SH-SY5Y (cell line): ENCODE results near the gene MEMO1.

Source experiments
- GATA2 ChIP-seq: IDR thresholded peaks from 2 replicates; pipeline ENCODE4 v1.6.1; 2011; ENCODE audit warnings: mild to moderate bottlenecking, low read depth, low read length
- GATA3 ChIP-seq: IDR thresholded peaks from 2 replicates; pipeline ENCODE4 v1.6.1; 2011; ENCODE audit warnings: low read depth, mild to moderate bottlenecking, low read length, moderate library complexity

DNA sequence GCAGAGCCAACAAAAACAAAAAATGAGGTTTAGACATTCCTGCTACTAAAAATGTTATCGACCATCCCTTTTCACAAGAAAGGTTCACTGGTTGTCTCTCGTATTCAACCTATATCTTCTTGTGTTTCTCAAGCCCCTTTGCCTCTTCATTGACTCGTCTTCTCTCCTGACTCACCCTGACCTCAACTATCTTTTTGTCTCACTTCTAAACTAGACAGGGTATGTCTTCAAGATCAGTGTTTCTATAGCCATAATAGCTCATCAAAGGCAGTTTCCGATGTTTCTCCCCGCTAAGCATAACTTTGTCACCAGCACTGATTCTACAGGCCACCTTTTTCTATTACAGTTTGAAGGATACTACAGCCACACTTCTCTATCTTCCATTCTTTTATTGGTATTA lies 178.4 kb downstream of the MEMO1 start:
- TF ChIP-seq GATA2 (no peak), GATA3 (no peak)
